Nephron (organoid): ENCODE results near the gene CA9.

ENCODE experiments used
- H3K27ac Mint-ChIP-seq, 3 experiments: 2 replicates each; pipeline ENCODE4 v1.8.0; 2020; ENCODE audit warnings: mixed read lengths in 3 of 3, mild to moderate bottlenecking in 2 of 3, moderate library complexity in 1 of 3
- H3K27me3 Mint-ChIP-seq: 2 replicates; pipeline ENCODE4 v1.8.0; 2021; ENCODE audit warnings: low read depth, mild to moderate bottlenecking, moderate library complexity, mixed read lengths
- H3K36me3 Mint-ChIP-seq: 2 replicates; pipeline ENCODE4 v1.8.0; 2020; ENCODE audit warnings: low read depth, mixed read lengths
- H3K4me1 Mint-ChIP-seq: 2 replicates; pipeline ENCODE4 v1.8.0; 2020; ENCODE audit warnings: mixed read lengths
- H3K4me3 Mint-ChIP-seq, 3 experiments: 2 replicates each; pipeline ENCODE4 v1.8.0; 2020; ENCODE audit warnings: mild to moderate bottlenecking in 3 of 3, mixed read lengths in 3 of 3, moderate library complexity in 2 of 3
- H3K9me3 Mint-ChIP-seq: 2 replicates; pipeline ENCODE4 v1.8.0; 2020; ENCODE audit warnings: mixed read lengths
- TF ChIP-seq, protein P1 (sequence below), 3 experiments: fragments of 200-600 bp; sonication (generic); IDR thresholded peaks; one replicate each; pipeline ENCODE4 v1.5.0; 2021; ENCODE audit warnings: antibody characterized with exemption in 3 of 3; ENCODE audit not compliant: unreplicated experiment in 3 of 3

CA9 gene

GRCh38 chr9:35716230-35716629, 42.5 kb downstream of the CA9 start:
- H3K27ac Mint-ChIP-seq: no peak overlapping the region
- no peaks in the 10 kb centered on the region for H3K9me3 Mint-ChIP-seq
- TF ChIP-seq, protein P1, sequence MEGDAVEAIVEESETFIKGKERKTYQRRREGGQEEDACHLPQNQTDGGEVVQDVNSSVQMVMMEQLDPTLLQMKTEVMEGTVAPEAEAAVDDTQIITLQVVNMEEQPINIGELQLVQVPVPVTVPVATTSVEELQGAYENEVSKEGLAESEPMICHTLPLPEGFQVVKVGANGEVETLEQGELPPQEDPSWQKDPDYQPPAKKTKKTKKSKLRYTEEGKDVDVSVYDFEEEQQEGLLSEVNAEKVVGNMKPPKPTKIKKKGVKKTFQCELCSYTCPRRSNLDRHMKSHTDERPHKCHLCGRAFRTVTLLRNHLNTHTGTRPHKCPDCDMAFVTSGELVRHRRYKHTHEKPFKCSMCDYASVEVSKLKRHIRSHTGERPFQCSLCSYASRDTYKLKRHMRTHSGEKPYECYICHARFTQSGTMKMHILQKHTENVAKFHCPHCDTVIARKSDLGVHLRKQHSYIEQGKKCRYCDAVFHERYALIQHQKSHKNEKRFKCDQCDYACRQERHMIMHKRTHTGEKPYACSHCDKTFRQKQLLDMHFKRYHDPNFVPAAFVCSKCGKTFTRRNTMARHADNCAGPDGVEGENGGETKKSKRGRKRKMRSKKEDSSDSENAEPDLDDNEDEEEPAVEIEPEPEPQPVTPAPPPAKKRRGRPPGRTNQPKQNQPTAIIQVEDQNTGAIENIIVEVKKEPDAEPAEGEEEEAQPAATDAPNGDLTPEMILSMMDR (IDR thresholded peaks at IDR 0.05; ENCODE audit: unreplicated experiment in 3 of 3): no peak
- no peak overlapping the region for H3K4me3 Mint-ChIP-seq
- H3K36me3 Mint-ChIP-seq: peaks cover 86% of the 10 kb centered on the region
- peaks cover 5% of the 10 kb centered on the region for H3K4me1 Mint-ChIP-seq
- no peaks in the 10 kb centered on the region for H3K27me3 Mint-ChIP-seq

- Mint-ChIP-seq H3K27me3 (no peaks in the 10 kb centered on the region), H3K4me1 (peaks cover 5% of the 10 kb centered on the region), H3K4me3 (no peak overlapping the region)
Observed at GRCh38 chr9:35717132-35717870, 43.6 kb downstream of the CA9 start.

DNA sequence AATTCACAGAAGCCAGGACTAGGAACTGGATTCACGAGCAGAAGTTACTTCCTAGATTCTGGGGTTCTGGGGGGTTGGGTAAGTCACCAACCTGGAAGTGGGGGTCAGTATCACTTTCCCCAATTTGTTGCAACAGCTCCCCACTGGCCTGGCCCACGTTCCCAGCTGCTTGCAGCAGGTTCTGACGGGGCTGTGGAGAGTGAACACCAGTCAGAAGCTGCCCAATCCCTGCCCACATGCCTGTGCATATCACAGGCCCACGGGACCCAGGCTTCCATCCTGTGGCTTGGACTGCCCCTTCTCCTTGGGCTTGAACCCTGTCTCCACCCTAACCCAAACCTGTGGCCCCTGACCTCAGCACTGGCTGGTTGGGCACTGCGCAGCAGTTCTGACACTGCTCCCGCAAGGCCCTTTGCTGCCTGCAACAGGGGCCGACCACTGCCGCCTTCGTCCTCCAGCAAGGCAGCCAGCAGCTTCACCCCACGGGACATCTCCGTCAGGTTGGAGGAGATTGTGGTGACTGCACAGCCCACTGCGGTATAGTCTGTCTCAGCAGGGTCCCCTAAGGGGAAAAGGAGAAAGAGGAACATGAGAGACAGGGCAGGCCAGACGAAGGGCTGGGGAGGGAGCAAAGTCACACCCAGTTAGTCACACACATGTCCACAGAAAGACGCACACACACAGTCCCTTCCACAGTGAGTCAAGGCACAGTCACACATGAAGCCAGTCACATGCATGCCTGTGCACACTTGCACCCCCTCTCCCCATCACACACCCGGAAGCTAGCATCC, 45.2 kb downstream of the CA9 start:
- TF ChIP-seq, protein P1 (IDR thresholded peaks at IDR 0.05; ENCODE audit: unreplicated experiment in 3 of 3): no peak
- no peak overlapping the region for H3K27ac Mint-ChIP-seq
- no peaks in the 10 kb centered on the region for H3K27me3 Mint-ChIP-seq
- peaks cover 89% of the 10 kb centered on the region for H3K36me3 Mint-ChIP-seq
- no peaks in the 10 kb centered on the region for H3K9me3 Mint-ChIP-seq
- H3K4me3 Mint-ChIP-seq: no peak overlapping the region
- H3K4me1 Mint-ChIP-seq: peaks cover 5% of the 10 kb centered on the region

More at GRCh38 chr9:35717132-35717870, 43.6 kb downstream of the CA9 start:
- TF ChIP-seq, protein P1 (IDR thresholded peaks at IDR 0.05; ENCODE audit: unreplicated experiment in 3 of 3): no peak
- H3K9me3 Mint-ChIP-seq: no peaks in the 10 kb centered on the region
- H3K36me3 Mint-ChIP-seq: peaks cover 87% of the 10 kb centered on the region
- H3K27ac Mint-ChIP-seq: no peak overlapping the region

DNA sequence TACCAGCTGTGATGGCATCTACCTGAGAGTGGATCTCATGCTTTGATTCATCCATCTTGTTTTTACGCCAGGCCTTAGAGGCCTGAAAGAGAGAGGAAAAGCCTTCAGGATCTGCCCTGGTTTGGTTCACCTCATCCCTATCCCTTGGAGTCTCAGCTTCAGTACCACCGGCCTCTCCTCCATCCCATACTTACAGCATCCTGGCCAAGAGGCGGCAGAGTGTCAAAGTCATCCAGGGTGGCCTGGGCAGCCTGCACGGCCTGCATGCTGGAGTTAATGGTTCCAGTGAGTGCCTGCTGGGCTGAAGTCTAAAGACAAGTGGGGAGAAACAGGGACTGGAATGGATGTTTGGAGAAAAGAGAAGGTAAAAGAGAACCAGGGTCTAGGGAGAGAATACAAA, 45.8 kb downstream of the CA9 start:
- no peak overlapping the region for H3K4me3 Mint-ChIP-seq
- H3K27ac Mint-ChIP-seq: no peak overlapping the region
- no peaks in the 10 kb centered on the region for H3K27me3 Mint-ChIP-seq
- peaks cover 89% of the 10 kb centered on the region for H3K36me3 Mint-ChIP-seq
- H3K9me3 Mint-ChIP-seq: no peaks in the 10 kb centered on the region
- H3K4me1 Mint-ChIP-seq: peaks cover 5% of the 10 kb centered on the region
- TF ChIP-seq, protein P1 (IDR thresholded peaks at IDR 0.05; ENCODE audit: unreplicated experiment in 3 of 3): no peak

DNA sequence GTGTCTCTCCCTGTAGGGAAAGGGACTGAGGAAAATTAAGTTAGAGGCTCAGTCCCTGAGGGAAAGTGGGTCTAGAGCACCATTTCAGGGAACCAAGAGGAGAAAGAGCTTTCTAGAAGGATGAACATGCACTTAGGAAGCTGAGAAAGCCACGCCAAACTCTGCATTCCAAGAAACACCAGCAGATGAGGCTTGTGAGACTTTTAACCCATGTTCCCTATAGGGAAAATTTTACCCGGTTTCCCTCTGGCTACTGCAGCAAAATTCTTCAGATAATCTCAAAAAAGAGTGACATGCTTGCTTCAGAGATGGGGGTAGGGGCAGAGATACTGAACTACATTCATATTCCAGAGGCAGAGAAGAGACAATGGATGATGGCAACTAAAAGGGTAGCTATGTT, 49.7 kb downstream of the CA9 start:
- Mint-ChIP-seq H3K36me3 (peaks cover 71% of the 10 kb centered on the region), H3K27ac (no peak overlapping the region), H3K9me3 (no peaks in the 10 kb centered on the region), H3K4me1 (no peaks in the 10 kb centered on the region), H3K27me3 (no peaks in the 10 kb centered on the region), H3K4me3 (no peak overlapping the region)
- TF ChIP-seq, protein P1 (IDR thresholded peaks at IDR 0.05; ENCODE audit: unreplicated experiment in 3 of 3): no peak
